ENCODE data around the gene IGSF6. TPM values are rescaled to one million over a fixed set of nuclear protein-coding genes. Genes with fewer than 3 reads are reported as not detected.
"Not testable (repeated sequence)": the region's sequence is repeated elsewhere in the genome, so short reads cannot be mapped to it uniquely, and the experiment has no call there.

IGSF6 gene
- total and polyA plus RNA-seq, 9 donors, result 0.48 to 15.4 (median 1.3) TPM

DNA sequence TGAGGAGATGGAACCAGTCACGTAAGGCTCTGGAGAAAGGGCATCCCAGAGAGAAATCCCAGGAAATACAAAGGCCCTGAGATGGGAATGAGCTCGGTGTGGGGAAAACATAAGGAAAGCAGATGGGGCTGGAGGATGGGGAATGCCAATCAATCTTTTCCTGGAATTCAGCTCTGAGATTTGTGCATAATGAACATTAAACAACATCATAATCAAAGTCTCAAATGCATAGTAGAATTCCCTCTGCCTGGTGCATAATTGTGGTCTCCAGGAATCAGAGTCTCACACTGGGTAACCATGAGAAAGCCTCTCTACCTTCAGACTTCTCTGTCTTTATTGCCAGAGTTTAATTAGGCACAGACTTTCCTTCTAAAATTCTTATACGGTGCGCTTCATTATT, 42.2 kb upstream of the IGSF6 start:
- no peak for DNase-seq
- Histone ChIP-seq H3K4me1 (ENCODE audit: insufficient read depth) (no peaks in the 10 kb centered on the region), H3K9me3 (no peaks in the 10 kb centered on the region), H3K27me3 (no peaks in the 10 kb centered on the region), H3K4me3 (no peak overlapping the region), H3K36me3 (no peaks in the 10 kb centered on the region), H3K27ac (no peak overlapping the region)
- intact Hi-C loops (cut with DNase I), result no loop called here
- 70 to 79% (median 79%) methylated on average over 4 of the region's 4 CpGs for WGBS, 3 donors
- no peak for TF ChIP-seq EP300 (IDR thresholded peaks at IDR 0.05)
- TF ChIP-seq, protein P1, sequence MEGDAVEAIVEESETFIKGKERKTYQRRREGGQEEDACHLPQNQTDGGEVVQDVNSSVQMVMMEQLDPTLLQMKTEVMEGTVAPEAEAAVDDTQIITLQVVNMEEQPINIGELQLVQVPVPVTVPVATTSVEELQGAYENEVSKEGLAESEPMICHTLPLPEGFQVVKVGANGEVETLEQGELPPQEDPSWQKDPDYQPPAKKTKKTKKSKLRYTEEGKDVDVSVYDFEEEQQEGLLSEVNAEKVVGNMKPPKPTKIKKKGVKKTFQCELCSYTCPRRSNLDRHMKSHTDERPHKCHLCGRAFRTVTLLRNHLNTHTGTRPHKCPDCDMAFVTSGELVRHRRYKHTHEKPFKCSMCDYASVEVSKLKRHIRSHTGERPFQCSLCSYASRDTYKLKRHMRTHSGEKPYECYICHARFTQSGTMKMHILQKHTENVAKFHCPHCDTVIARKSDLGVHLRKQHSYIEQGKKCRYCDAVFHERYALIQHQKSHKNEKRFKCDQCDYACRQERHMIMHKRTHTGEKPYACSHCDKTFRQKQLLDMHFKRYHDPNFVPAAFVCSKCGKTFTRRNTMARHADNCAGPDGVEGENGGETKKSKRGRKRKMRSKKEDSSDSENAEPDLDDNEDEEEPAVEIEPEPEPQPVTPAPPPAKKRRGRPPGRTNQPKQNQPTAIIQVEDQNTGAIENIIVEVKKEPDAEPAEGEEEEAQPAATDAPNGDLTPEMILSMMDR (IDR thresholded peaks at IDR 0.05), result no peak
- no peak for TF ChIP-seq POLR2A (IDR thresholded peaks at IDR 0.05)

DNA sequence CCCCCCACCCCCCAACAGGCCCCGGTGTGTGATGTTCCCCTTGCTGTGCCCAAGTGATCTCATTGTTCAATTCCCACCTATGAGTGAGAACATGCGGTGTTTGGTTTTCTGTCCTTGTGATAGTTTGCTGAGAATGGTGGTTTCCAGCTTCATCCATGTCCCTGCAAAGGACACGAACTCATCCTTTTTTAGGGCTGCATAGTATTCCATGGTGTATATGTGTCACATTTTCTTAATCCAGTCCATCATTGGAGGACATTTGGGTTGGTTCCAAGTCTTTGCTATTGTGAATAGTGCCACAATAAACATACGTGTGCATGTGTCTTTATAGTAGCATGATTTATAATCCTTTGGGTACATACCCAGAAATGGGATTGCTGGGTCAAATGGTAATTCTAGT, 38.6 kb upstream of the IGSF6 start:
- H3K4me3 ChIP-seq; H3K27ac ChIP-seq; DNase-seq; H3K36me3 ChIP-seq; H3K9me3 ChIP-seq; H3K4me1 ChIP-seq (ENCODE audit: insufficient read depth); H3K27me3 ChIP-seq; intact Hi-C loops (cut with DNase I): not testable (repeated sequence)
- 74 to 76% (median 75%) methylated on average over 4 of the region's 4 CpGs for WGBS, 3 donors

DNA sequence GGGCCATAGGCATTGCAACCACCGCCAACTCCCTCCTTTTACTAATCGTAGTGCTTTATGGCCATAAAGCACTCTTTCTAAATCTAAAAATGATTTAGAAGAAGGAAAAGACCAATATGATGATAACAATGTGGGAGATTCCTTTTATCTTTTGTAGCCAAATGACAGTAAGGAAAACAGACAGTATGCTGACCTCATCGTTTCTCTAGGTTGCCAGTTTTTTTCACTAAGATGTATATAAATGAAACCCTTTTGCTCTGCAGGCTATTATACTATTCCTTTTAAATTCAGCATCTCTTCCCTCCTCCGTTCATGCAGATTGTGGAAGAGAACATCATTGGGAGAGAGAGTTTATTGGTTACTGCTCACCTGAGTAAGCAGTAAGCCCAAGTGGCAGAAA, 36.7 kb upstream of the IGSF6 start:
- Histone ChIP-seq H3K9me3 (no peaks in the 10 kb centered on the region), H3K36me3 (no peaks in the 10 kb centered on the region), H3K27me3 (no peaks in the 10 kb centered on the region), H3K4me3 (no peak overlapping the region), H3K4me1 (ENCODE audit: insufficient read depth) (no peaks in the 10 kb centered on the region), H3K27ac (no peak overlapping the region)
- no peak for DNase-seq
- intact Hi-C loops (cut with DNase I), result no loop called here
- WGBS, 3 donors, result 50 to 57% (median 53%) methylated on average over 4 of the region's 4 CpGs
- TF ChIP-seq EP300 (IDR thresholded peaks at IDR 0.05) (no peak), POLR2A (IDR thresholded peaks at IDR 0.05) (no peak)
- TF ChIP-seq, protein P1 (IDR thresholded peaks at IDR 0.05), result no peak

DNA sequence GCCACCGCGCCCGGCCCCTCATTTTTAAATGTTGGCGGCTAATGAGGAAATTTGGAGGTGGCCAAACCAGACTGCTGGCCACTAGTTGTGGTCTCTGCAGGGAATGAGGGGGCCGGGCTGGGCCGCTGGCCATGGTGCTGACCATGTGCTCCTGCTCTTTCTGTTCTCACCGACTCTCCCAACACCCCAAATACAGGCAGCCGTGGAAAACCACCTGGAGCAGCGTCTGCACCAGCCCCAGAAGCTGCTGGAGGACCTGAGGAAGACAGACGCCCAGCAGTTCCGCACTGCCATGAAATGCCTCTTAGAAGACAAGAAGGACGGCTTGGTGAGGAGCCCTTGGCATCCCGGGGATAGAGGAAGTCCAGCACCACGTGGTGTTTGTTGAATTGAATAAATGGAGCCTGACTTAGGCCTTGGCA, 32.6 kb upstream of the IGSF6 start:
- TF ChIP-seq EP300 (IDR thresholded peaks at IDR 0.05) (no peak), POLR2A (IDR thresholded peaks at IDR 0.05) (no peak)
- TF ChIP-seq, protein P1 (IDR thresholded peaks at IDR 0.05), result no peak
- H3K36me3 ChIP-seq, result no peaks in the 10 kb centered on the region
- no peak overlapping the region for H3K27ac ChIP-seq
- H3K4me3 ChIP-seq, result no peak overlapping the region
- no peaks in the 10 kb centered on the region for H3K9me3 ChIP-seq
- intact Hi-C loops (cut with DNase I), result no loop called here
- 34 to 45% (median 37%) methylated on average over 13 to 14 of the region's 14 CpGs for WGBS, 3 donors
- H3K27me3 ChIP-seq, result no peaks in the 10 kb centered on the region
- H3K4me1 ChIP-seq (ENCODE audit: insufficient read depth), result no peaks in the 10 kb centered on the region
- no peak for DNase-seq

DNA sequence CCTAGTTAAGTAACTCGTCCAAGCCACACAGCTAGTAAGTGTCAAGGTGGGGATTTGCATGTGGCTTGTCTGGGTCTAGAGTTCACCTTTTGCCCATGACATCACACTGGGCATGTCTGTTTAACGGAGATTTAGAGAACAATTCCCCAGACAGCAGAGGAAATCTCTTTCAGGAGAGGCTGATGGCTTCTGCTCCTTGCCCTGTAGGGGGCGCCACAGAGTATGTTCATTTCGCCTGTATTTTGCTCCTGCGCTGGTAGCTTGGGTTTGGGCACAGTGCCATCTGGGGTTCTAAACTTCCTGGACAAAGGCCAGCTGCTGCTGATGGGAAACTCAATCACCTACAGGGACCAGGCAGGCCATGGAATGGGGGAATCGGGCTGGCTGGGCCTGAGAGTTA, 31.8 kb upstream of the IGSF6 start:
- 27 to 28% (median 28%) methylated on average over 6 of the region's 6 CpGs for WGBS, 3 donors
- no peak for TF ChIP-seq POLR2A (IDR thresholded peaks at IDR 0.05)
- no peak for DNase-seq
- Histone ChIP-seq H3K36me3 (no peaks in the 10 kb centered on the region), H3K4me3 (no peak overlapping the region), H3K27ac (no peak overlapping the region), H3K4me1 (ENCODE audit: insufficient read depth) (no peaks in the 10 kb centered on the region), H3K27me3 (no peaks in the 10 kb centered on the region), H3K9me3 (no peaks in the 10 kb centered on the region)
- intact Hi-C loops (cut with DNase I), result no loop called here

DNA sequence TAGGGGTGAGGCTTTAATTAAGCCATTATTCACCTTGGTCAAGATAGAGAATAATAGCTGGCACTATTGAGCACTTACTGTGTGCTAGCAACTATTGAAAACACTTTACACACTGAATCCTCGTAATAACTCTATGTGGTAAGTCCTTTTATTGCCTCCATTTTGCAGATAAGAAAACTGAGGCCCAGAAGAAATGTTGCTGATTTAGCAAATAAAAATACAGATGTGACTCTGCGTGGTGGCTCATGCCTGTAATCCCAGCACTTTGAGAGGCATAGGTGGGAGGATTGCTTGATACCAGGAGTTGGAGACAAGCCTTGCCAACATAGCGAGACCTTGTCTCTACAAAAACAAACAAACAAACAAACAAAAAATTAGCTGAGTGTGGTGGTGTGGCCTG, 30.8 kb upstream of the IGSF6 start:
- H3K4me3 ChIP-seq, result no peak overlapping the region
- no peak for DNase-seq
- H3K4me1 ChIP-seq (ENCODE audit: insufficient read depth), result no peaks in the 10 kb centered on the region
- H3K27ac ChIP-seq, result no peak overlapping the region
- 62 to 80% (median 64%) methylated on average over 3 of the region's 3 CpGs for WGBS, 3 donors
- H3K9me3 ChIP-seq, result no peaks in the 10 kb centered on the region
- H3K36me3 ChIP-seq, result no peaks in the 10 kb centered on the region
- TF ChIP-seq, protein P1 (IDR thresholded peaks at IDR 0.05), result no peak
- TF ChIP-seq EP300 (IDR thresholded peaks at IDR 0.05), result no peak
- TF ChIP-seq POLR2A (IDR thresholded peaks at IDR 0.05), result no peak
- intact Hi-C loops (cut with DNase I), result no loop called here
- H3K27me3 ChIP-seq, result no peaks in the 10 kb centered on the region

DNA sequence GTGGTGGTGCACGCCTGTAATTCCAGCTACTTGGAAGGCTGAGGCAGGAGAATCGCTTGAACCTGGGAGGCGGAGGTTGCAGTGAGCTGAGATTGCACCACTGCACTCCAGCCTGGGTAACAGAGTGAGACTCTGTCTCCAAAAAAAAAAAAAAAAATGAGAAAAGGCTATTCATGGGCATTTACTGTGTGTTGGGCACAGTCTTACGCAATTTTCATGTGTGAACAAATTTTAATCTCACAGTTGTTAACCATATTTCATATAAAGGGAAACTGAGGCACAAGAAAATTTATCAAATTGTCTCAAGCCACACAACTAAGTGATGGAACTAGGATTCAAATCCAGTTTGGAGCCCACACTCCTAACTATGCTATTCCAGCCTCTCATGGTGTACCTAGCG, 28.3 kb upstream of the IGSF6 start:
- H3K9me3 ChIP-seq; H3K27ac ChIP-seq; DNase-seq; H3K4me1 ChIP-seq (ENCODE audit: insufficient read depth); H3K36me3 ChIP-seq; H3K4me3 ChIP-seq; intact Hi-C loops (cut with DNase I); H3K27me3 ChIP-seq: not testable (repeated sequence)
- WGBS, 3 donors, result 85 to 91% (median 89%) methylated on average over 5 of the region's 5 CpGs

DNA sequence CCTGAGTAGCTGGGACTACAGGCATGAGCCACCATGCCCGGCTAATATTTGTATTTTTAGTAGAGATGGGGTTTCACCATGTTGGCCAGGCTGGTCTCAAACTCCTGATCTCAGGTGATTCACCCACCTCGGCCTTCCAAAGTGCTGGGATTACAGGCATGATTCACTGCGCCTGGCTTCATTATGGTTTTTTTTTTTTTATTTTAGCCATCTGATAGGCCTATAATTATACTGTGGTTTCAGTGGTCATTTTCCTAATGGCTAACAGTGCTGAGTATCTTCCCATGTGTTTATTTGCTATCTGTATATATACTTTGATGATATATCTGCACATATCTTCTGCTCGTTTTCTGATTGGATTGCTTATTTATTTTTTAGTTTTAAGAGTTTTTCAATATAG, 22.0 kb upstream of the IGSF6 start:
- intact Hi-C loops (cut with DNase I); H3K36me3 ChIP-seq; H3K4me1 ChIP-seq (ENCODE audit: insufficient read depth); DNase-seq; H3K4me3 ChIP-seq; H3K9me3 ChIP-seq; H3K27me3 ChIP-seq; H3K27ac ChIP-seq: not testable (repeated sequence)
- 81 to 93% (median 88%) methylated on average over 4 of the region's 4 CpGs for WGBS, 3 donors
